ENCODE measurements around the gene RPS24.
"Not testable (repeated sequence)": the region's sequence is repeated elsewhere in the genome, so short reads cannot be mapped to it uniquely, and the experiment has no call there.

The RPS24 gene

GRCh38 chr10:78058562-78058961 lies 24.9 kb downstream of the RPS24 start:
- no peak for FAIRE-seq

DNA sequence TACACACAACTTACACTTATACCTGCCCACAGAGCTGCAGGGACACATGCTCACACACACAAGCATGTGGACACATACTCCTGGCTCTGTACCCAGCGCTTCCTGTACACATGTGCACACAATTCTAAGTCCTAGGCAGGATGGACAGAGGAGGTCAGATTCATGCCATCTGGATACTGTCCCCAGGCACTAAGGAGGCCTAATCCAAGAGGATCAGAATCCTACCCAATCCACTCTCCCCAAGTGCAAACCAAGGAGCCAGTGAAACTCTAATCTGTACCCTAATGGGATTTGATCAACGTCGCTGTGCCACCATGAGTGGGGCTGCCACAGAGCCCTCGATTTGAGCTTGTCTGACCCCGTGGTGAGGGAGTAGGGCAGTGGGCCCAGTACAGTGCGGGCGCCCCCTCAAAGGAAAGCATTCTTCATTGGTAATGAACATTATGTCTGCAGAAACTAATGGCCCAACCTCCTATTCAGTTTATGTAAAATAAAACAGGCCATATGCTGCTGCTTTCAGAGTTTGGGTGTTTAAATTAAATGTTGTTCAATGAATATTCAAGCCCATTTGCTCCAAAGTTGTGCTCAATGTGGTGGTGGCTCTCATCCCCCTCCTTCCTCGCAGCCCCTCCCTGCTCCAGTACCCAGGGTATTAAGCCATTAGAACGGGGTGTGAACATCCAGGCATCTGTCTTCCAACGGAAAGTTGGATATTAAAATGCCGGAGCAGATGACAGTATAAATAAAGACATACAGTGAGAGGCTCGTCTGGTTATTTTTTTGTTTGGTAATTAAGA lies 26.4 kb downstream of the RPS24 start:
- no peak for FAIRE-seq

GRCh38 chr10:78062296-78062695 lies 28.6 kb downstream of the RPS24 start:
- no peak for FAIRE-seq

DNA sequence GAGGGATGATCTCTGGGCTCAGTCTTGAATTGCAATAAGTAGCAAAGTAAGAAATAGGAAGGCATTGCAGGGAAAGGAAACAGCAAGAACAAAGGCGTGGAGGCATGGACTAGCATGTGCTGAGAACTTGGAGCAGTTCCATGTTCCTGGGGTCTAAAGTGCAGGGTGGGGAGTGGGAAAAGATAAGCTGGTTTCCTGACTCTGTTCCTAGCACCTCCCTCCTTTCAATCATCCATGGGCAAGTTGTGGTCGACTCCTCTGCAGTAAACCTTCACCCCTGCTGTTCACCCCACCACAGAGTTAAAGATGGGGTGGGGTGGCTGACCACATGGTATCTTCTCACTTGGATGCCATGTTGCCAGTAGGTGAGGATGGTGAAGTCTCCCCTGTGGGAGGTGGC lies 29.6 kb downstream of the RPS24 start:
- no peak for FAIRE-seq

- not testable (repeated sequence) for FAIRE-seq
Observed at GRCh38 chr10:78064919-78065318, 31.3 kb downstream of the RPS24 start.

GRCh38 chr10:78065611-78066010 lies 31.9 kb downstream of the RPS24 start:
- FAIRE-seq = no peak

GRCh38 chr10:78066012-78066411 lies 32.3 kb downstream of the RPS24 start:
- no peak for FAIRE-seq

GRCh38 chr10:78066728-78067430 lies 33.2 kb downstream of the RPS24 start:
- no peak for FAIRE-seq

GRCh38 chr10:78069151-78069550 lies 35.5 kb downstream of the RPS24 start:
- FAIRE-seq = no peak

- FAIRE-seq = not testable (repeated sequence)
Observed at GRCh38 chr10:78070064-78070463, 36.4 kb downstream of the RPS24 start.

GRCh38 chr10:78070726-78071125 lies 37.1 kb downstream of the RPS24 start:
- no peak for FAIRE-seq

GRCh38 chr10:78071140-78071856 lies 37.6 kb downstream of the RPS24 start:
- no peak for FAIRE-seq

GRCh38 chr10:78071857-78072179 lies 38.2 kb downstream of the RPS24 start:
- FAIRE-seq = no peak

GRCh38 chr10:78072504-78072903 lies 38.8 kb downstream of the RPS24 start:
- FAIRE-seq = no peak

DNA sequence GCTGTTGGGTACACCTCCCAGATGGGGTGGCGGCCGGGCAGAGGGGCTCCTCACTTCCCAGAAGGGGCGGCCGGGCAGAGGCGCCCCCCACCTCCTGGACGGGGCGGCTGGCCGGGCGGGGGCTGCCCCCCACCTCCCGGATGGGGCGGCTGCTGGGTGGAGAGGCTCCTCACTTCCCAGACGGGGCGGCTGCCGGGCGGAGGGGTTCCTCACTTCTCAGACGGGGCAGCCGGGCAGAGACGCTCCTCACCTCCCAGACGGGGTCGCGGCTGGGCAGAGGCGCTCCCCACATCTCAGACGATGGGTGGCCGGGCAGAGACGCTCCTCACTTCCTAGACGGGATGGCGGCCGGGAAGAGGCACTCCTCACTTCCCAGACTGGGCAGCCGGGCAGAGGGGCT lies 42.1 kb downstream of the RPS24 start:
- FAIRE-seq = not testable (repeated sequence)

- FAIRE-seq = no peak
Observed at GRCh38 chr10:78078539-78079330, 45.1 kb downstream of the RPS24 start.

DNA sequence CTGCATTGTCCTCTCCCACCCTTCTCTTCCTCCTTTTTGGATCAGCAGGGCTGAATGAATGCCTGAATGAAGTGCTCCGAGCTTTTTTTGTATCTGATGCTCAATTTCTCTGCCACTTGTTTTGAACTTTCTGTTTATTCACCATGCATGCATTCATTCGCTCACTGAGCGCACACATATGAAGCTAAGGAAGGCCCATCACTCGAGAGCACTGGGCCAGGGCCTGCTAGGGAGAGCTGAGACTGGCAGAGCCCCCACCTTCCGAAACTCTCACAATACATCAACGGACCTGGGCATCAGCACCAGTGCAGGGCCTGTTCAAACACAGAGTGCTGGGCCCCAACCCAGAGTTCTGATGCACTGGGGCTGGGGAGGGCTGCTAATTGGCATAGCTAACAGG lies 45.7 kb downstream of the RPS24 start:
- no peak for FAIRE-seq

DNA sequence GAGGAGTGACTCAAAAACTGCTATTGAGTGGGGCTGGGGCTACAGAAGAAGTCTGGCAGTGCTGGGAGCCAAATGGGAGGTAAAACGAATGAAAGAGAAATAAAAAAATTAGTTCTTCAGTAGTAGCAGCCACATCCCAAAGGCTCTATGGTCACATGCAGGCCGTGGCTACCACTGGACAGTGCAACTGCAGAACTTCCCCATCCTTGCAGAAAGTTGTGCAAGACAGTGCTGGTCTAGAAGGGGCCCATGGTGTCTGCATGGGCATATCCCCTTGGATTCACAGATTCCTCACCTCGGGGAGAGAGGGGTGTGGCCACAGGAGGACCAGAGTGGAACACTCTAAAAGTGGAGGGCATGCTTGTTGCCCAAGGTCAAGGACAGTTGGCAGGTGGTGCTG lies 47.6 kb downstream of the RPS24 start:
- FAIRE-seq = no peak

DNA sequence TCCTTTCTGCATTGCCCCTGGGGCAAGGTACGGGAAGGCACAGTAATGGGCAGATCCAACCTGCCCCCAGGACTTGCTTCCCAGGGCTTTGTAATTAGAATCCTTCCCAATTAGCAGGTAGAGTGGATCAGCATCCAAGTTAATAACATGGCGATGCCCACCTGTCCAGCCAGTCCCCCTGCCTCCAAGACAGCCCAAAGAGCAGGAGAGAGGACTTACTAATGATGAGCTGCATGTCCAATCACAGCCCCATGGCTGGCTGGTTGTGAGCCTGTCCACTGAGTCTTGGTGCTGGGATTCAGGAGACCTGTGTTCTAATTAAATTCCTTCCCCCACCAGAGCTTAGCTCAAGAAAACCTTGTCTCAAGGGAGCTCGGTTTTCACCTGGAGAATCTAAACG lies 49.0 kb downstream of the RPS24 start:
- FAIRE-seq = no peak

All from G401.6 (cell line).